Mesenchymal stem cell (in vitro differentiated cells and primary cell): ENCODE data around the gene TUBA4B.

ENCODE experiments used
- DNase-seq: peaks from one replicate; pipeline ENCODE4 v3.0.0-alpha.2; 2013
- H2AFZ ChIP-seq: one replicate; pipeline ENCODE4 v1.6.1; 2013; ENCODE audit warnings: low read depth, mild to moderate bottlenecking, control low read depth, inconsistent platforms, low read length, moderate library complexity
- H2AK5ac ChIP-seq: 2 replicates; pipeline ENCODE4 v1.6.1; 2013; ENCODE audit warnings: low read length, moderate library complexity, mild to moderate bottlenecking, inconsistent platforms; ENCODE audit not compliant: severe bottlenecking
- H2BK120ac ChIP-seq: one replicate; pipeline ENCODE4 v1.6.1; 2013; ENCODE audit warnings: low read depth, mild to moderate bottlenecking, inconsistent platforms, low read length, moderate library complexity
- H2BK12ac ChIP-seq, 2 experiments: one replicate each; pipeline ENCODE4 v1.6.1; 2013; ENCODE audit warnings: inconsistent platforms in 2 of 2, low read length in 2 of 2, mild to moderate bottlenecking in 2 of 2, moderate library complexity in 2 of 2, control low read depth in 1 of 2
- H2BK15ac ChIP-seq: one replicate; pipeline ENCODE4 v1.6.1; 2013; ENCODE audit warnings: mild to moderate bottlenecking, low read depth, inconsistent platforms; ENCODE audit not compliant: poor library complexity, severe bottlenecking
- H2BK5ac ChIP-seq: 2 replicates; pipeline ENCODE4 v1.6.1; 2013; ENCODE audit warnings: low read depth, mild to moderate bottlenecking, low read length, control low read depth, inconsistent platforms; ENCODE audit not compliant: poor library complexity, severe bottlenecking
- H3K14ac ChIP-seq, 2 experiments: one replicate each; pipeline ENCODE4 v1.6.1; 2013; ENCODE audit warnings: inconsistent platforms in 2 of 2, low read length in 2 of 2, control low read depth in 1 of 2, mild to moderate bottlenecking in 1 of 2, moderate library complexity in 1 of 2
- H3K18ac ChIP-seq, 2 experiments: one replicate each; pipeline ENCODE4 v1.6.1; 2013; ENCODE audit warnings: inconsistent platforms in 2 of 2, low read length in 2 of 2, control low read depth in 1 of 2, low read depth in 1 of 2, mild to moderate bottlenecking in 1 of 2
- H3K23ac ChIP-seq, 2 experiments: one replicate each; pipeline ENCODE4 v1.6.1; 2013; ENCODE audit warnings: inconsistent platforms in 2 of 2, low read length in 2 of 2, mild to moderate bottlenecking in 2 of 2, moderate library complexity in 2 of 2, control low read depth in 1 of 2
- H3K27ac ChIP-seq: 2 replicates; pipeline ENCODE4 v1.5.1; 2013; ENCODE audit warnings: mild to moderate bottlenecking, moderate library complexity, low read length, control low read depth, inconsistent platforms; ENCODE audit not compliant: poor library complexity, severe bottlenecking
- H3K27me3 ChIP-seq, 2 experiments: 2 replicates each; pipeline versions ENCODE4 v1.6.1 to v1.7.0; 2013; ENCODE audit warnings: low read length in 2 of 2, mild to moderate bottlenecking in 2 of 2, moderate library complexity in 2 of 2, control low read depth in 1 of 2, inconsistent platforms in 1 of 2; ENCODE audit not compliant: control insufficient read depth in 1 of 2, insufficient read depth in 1 of 2
- H3K36me3 ChIP-seq, 2 experiments: 2 replicates each; pipeline versions ENCODE4 v1.6.1 to v1.7.0; 2013; ENCODE audit warnings: low read length in 2 of 2, control low read depth in 1 of 2, inconsistent platforms in 1 of 2, low read depth in 1 of 2, mild to moderate bottlenecking in 1 of 2; ENCODE audit not compliant: insufficient read depth in 2 of 2, control insufficient read depth in 1 of 2
- H3K4ac ChIP-seq, 2 experiments: one replicate each; pipeline ENCODE4 v1.6.1; 2013; ENCODE audit warnings: inconsistent platforms in 2 of 2, low read length in 2 of 2, mild to moderate bottlenecking in 2 of 2, moderate library complexity in 2 of 2, control low read depth in 1 of 2, low read depth in 1 of 2
- H3K4me1 ChIP-seq: 2 replicates; pipeline ENCODE4 v1.6.1; 2013; ENCODE audit warnings: low read depth, low read length, control low read depth; ENCODE audit not compliant: control insufficient read depth, insufficient read depth
- H3K4me2 ChIP-seq: 2 replicates; pipeline ENCODE4 v1.6.1; 2013; ENCODE audit warnings: low read length, mild to moderate bottlenecking, inconsistent platforms; ENCODE audit not compliant: poor library complexity, severe bottlenecking
- H3K4me3 ChIP-seq, 2 experiments: 2 replicates each; pipeline versions ENCODE4 v1.5.1 to v1.7.0; 2013; ENCODE audit warnings: low read length in 2 of 2, mild to moderate bottlenecking in 2 of 2, control low read depth in 1 of 2, low read depth in 1 of 2; ENCODE audit not compliant: insufficient read depth in 1 of 2
- H3K79me1 ChIP-seq: replicated peaks from 2 replicates; pipeline ENCODE4 v1.6.1; 2013; ENCODE audit warnings: mild to moderate bottlenecking, control low read depth, low read length, inconsistent platforms; ENCODE audit not compliant: poor library complexity, severe bottlenecking
- H3K9ac ChIP-seq: 2 replicates; pipeline ENCODE4 v1.7.0; 2013; ENCODE audit warnings: mild to moderate bottlenecking, low read length, moderate library complexity
- H3K9me3 ChIP-seq: 2 replicates; pipeline ENCODE4 v1.7.0; 2013; ENCODE audit warnings: mild to moderate bottlenecking, low read length; ENCODE audit not compliant: control insufficient read depth
- H4K8ac ChIP-seq: one replicate; pipeline ENCODE4 v1.6.1; 2013; ENCODE audit warnings: inconsistent platforms, mild to moderate bottlenecking, low read length, moderate library complexity
- H4K91ac ChIP-seq: one replicate; pipeline ENCODE4 v1.6.1; 2013; ENCODE audit warnings: mild to moderate bottlenecking, low read length, inconsistent platforms
- WGBS: methylation state at CpG from one replicate; pipeline ENCODE4 v1.1.7; 2013; ENCODE audit warnings: mixed read lengths; 5-methylcytosine and 5-hydroxymethylcytosine counted together

TUBA4B gene

GRCh38 chr2:219272995-219273394, 20.0 kb downstream of the TUBA4B start:
- H3K9ac ChIP-seq, result no peak overlapping the region
- no peaks in the 10 kb centered on the region for H3K36me3 ChIP-seq
- no peak overlapping the region for H4K8ac ChIP-seq
- WGBS, result 28% methylated on average over 1 of the region's 2 CpGs
- no peak overlapping the region for H4K91ac ChIP-seq
- H3K4me2 ChIP-seq, result no peak overlapping the region
- no peak overlapping the region for H3K23ac ChIP-seq
- DNase-seq, result no peak
- no peak overlapping the region for H2AFZ ChIP-seq
- no peak overlapping the region for H2BK12ac ChIP-seq
- H2BK120ac ChIP-seq, result no peak overlapping the region
- no peak overlapping the region for H2BK5ac ChIP-seq
- no peak overlapping the region for H3K4ac ChIP-seq
- H3K4me1 ChIP-seq, result peaks cover 26% of the 10 kb centered on the region
- H3K27ac ChIP-seq, result no peak overlapping the region
- H3K9me3 ChIP-seq, result no peaks in the 10 kb centered on the region
- no peak overlapping the region for H2AK5ac ChIP-seq
- no peaks in the 10 kb centered on the region for H3K79me1 ChIP-seq
- no peak overlapping the region for H3K4me3 ChIP-seq
- H3K18ac ChIP-seq, result no peak overlapping the region
- peaks cover 0 to 11% of the 10 kb centered on the region in 2 experiments for H3K27me3 ChIP-seq
- no peak overlapping the region for H3K14ac ChIP-seq
- no peak overlapping the region for H2BK15ac ChIP-seq

- Histone ChIP-seq H3K27me3 (peaks cover 0 to 11% of the 10 kb centered on the region in 2 experiments), H2BK120ac (no peak overlapping the region), H3K4me3 (no peak overlapping the region), H3K27ac (peak overlapping the region; percentile 80), H3K9ac (peak overlapping the region; percentile 58), H3K36me3 (no peaks in the 10 kb centered on the region), H2BK5ac (peak overlapping the region; percentile 12), H2BK15ac (no peak overlapping the region), H2AFZ (no peak overlapping the region), H2AK5ac (peak overlapping the region; percentile 24), H3K9me3 (no peaks in the 10 kb centered on the region), H3K79me1 (no peaks in the 10 kb centered on the region), H4K8ac (peak overlapping the region; percentile 62), H3K4ac (peak overlapping the region; percentile 9 to 52), H3K4me1 (peaks cover 31% of the 10 kb centered on the region), H3K18ac (no peak overlapping the region), H3K14ac (peak overlapping the region in 1 of 2 experiments; percentile 37), H2BK12ac (no peak overlapping the region), H3K4me2 (no peak overlapping the region), H3K23ac (no peak overlapping the region), H4K91ac (peak overlapping the region; percentile 20)
- 73% methylated on average over 2 of the region's 3 CpGs for WGBS
- DNase-seq, result no peak
Observed at GRCh38 chr2:219273937-219274336, 20.9 kb downstream of the TUBA4B start.

GRCh38 chr2:219274361-219274921, 21.4 kb downstream of the TUBA4B start:
- H2BK120ac ChIP-seq, result no peak overlapping the region
- peak overlapping the region; percentile 8 for H2AFZ ChIP-seq
- peak overlapping the region in 1 of 2 experiments; percentile 20 for H3K4me3 ChIP-seq
- peak overlapping the region; percentile 24 for H2AK5ac ChIP-seq
- no peak overlapping the region for H2BK5ac ChIP-seq
- peak overlapping the region; percentile 53 for H4K91ac ChIP-seq
- no peak overlapping the region for H3K4me2 ChIP-seq
- H3K4ac ChIP-seq, result peak overlapping the region; percentile 9 to 52
- peak overlapping the region; percentile 80 for H3K27ac ChIP-seq
- peaks cover 0 to 9% of the 10 kb centered on the region in 2 experiments for H3K27me3 ChIP-seq
- peak; percentile 87 for DNase-seq
- peak overlapping the region; percentile 58 for H3K9ac ChIP-seq
- no peaks in the 10 kb centered on the region for H3K36me3 ChIP-seq
- 2% methylated on average over 2 of the region's 6 CpGs for WGBS
- H3K79me1 ChIP-seq, result no peaks in the 10 kb centered on the region
- H2BK15ac ChIP-seq, result no peak overlapping the region
- peak overlapping the region; percentile 71 to 72 for H3K18ac ChIP-seq
- H3K4me1 ChIP-seq, result peaks cover 28% of the 10 kb centered on the region
- H2BK12ac ChIP-seq, result no peak overlapping the region
- H3K9me3 ChIP-seq, result no peaks in the 10 kb centered on the region
- H3K14ac ChIP-seq, result peak overlapping the region in 1 of 2 experiments; percentile 37
- H4K8ac ChIP-seq, result peak overlapping the region; percentile 62
- no peak overlapping the region for H3K23ac ChIP-seq

GRCh38 chr2:219277703-219278654, 24.9 kb downstream of the TUBA4B start:
- Histone ChIP-seq H3K27ac (peak overlapping the region; percentile 83), H4K8ac (peak overlapping the region; percentile 66), H3K9me3 (no peaks in the 10 kb centered on the region), H3K4me1 (peaks cover 36% of the 10 kb centered on the region), H3K4me3 (peak overlapping the region in 1 of 2 experiments; percentile 31), H3K79me1 (peaks cover 13% of the 10 kb centered on the region), H3K36me3 (peaks cover 23 to 28% of the 10 kb centered on the region in 2 experiments), H3K23ac (no peak overlapping the region), H2BK12ac (peak overlapping the region; percentile 82 to 87), H3K9ac (peak overlapping the region; percentile 97), H4K91ac (peak overlapping the region; percentile 63), H2BK5ac (no peak overlapping the region), H3K4me2 (peak overlapping the region; percentile 56), H3K18ac (peak overlapping the region; percentile 30 to 31), H2BK15ac (no peak overlapping the region), H3K14ac (no peak overlapping the region), H2AFZ (peak overlapping the region; percentile 66), H2BK120ac (no peak overlapping the region), H3K27me3 (no peaks in the 10 kb centered on the region), H2AK5ac (peak overlapping the region; percentile 1), H3K4ac (peak overlapping the region in 1 of 2 experiments; percentile 3)
- peak; percentile 91 for DNase-seq
- 36% methylated on average over 25 of the region's 25 CpGs for WGBS
